GM12878 (cell line): Measurements from ENCODE around the gene TMEM127. TPM values are rescaled to one million over a fixed set of nuclear protein-coding genes. Genes with fewer than 3 reads are reported as not detected.

Source experiments
- ATAC-seq: fragments of 200-7000 bp; cut with Tn5 transposase; 3 replicates; pipeline ENCODE4 v1.9.1; 2020; ENCODE audit warnings: mild to moderate bottlenecking, moderate library complexity
- BruUV-seq: library from RNA; stranded (reverse); fragments of 400-500 nt; replicated peaks from 2 replicates; lab custom pipeline; 2021; lab: Mats Ljungman, UMichigan
- CTCF ChIA-PET: fragments of 300-600 bp; sonication (Branson Sonifier 250); formaldehyde crosslinking; extraction: SDS; loops from one replicate; lab custom pipeline; 2021; ENCODE audit warnings: inconsistent platforms; lab: Yijun Ruan, JAX
- POLR2A ChIA-PET: fragments of 350-600 bp; formaldehyde crosslinking; extraction: SDS; loops from one replicate; lab custom pipeline; 2021; ENCODE audit warnings: inconsistent platforms; lab: Charles Lee
- RAD21 ChIA-PET: fragments of 300-600 bp; sonication (Branson Sonifier 250); formaldehyde crosslinking; loops from one replicate; lab custom pipeline; 2023; ENCODE audit warnings: antibody characterized with exemption; ENCODE audit not compliant: unreplicated experiment; lab: Charles Lee
- SMC1A ChIA-PET: fragments of 300-600 bp; sonication (Branson Sonifier 250); formaldehyde crosslinking; loops from one replicate; lab custom pipeline; 2023; ENCODE audit not compliant: unreplicated experiment, uncharacterized antibody; lab: Charles Lee
- DNase-seq: peaks from one replicate; pipeline ENCODE4 v3.0.0-alpha.2; 2011; ENCODE audit warnings: low read depth, low spot score
- FAIRE-seq: peaks from 3 replicates; lab custom pipeline; 2011; peaks lifted over from hg19 to GRCh38; lab: Jason Lieb, UNC
- H2AFZ ChIP-seq: 2 replicates; pipeline ENCODE4 v1.6.0; 2011; ENCODE audit warnings: low read depth, low read length, control low read depth; ENCODE audit not compliant: control insufficient read depth
- H3K27ac ChIP-seq: 2 replicates; pipeline ENCODE4 v1.5.1; 2011; ENCODE audit warnings: control low read depth; ENCODE audit not compliant: control insufficient read depth, insufficient read depth
- H3K27me3 ChIP-seq, 2 experiments: replicated peaks in 1 of 2; 2 replicates each; pipeline versions ENCODE4 v1.6.0 to v1.6.1; 2011; ENCODE audit warnings: low read length in 1 of 2; ENCODE audit not compliant: control insufficient read depth in 2 of 2, insufficient read depth in 2 of 2
- H3K36me3 ChIP-seq, 2 experiments: 2 replicates each; pipeline ENCODE4 v1.5.1; 2011; ENCODE audit warnings: low read length in 1 of 2; ENCODE audit not compliant: control insufficient read depth in 2 of 2, insufficient read depth in 2 of 2
- H3K4me1 ChIP-seq: 2 replicates; pipeline ENCODE4 v1.6.1; 2011; ENCODE audit warnings: mild to moderate bottlenecking, low read length, moderate library complexity, mixed read lengths; ENCODE audit not compliant: control insufficient read depth, insufficient read depth
- H3K4me2 ChIP-seq: 2 replicates; pipeline ENCODE4 v1.6.0; 2011; ENCODE audit warnings: control low read depth; ENCODE audit not compliant: control insufficient read depth, insufficient read depth
- H3K4me3 ChIP-seq: fragments of 200-600 bp; sonication (generic); 2 replicates; pipeline ENCODE4 v1.5.1; 2016
- H3K79me2 ChIP-seq: 2 replicates; pipeline ENCODE4 v1.6.0; 2011; ENCODE audit warnings: low read length; ENCODE audit not compliant: control insufficient read depth, insufficient read depth
- H3K9ac ChIP-seq: 2 replicates; pipeline ENCODE4 v1.8.0; 2011; ENCODE audit warnings: low read length, control low read depth, mixed read lengths; ENCODE audit not compliant: control insufficient read depth, insufficient read depth
- H3K9me3 ChIP-seq: replicated peaks from 3 replicates; pipeline ENCODE4 v1.5.1; 2011; ENCODE audit warnings: mild to moderate bottlenecking, low read length; ENCODE audit not compliant: control insufficient read depth, insufficient read depth
- H4K20me1 ChIP-seq: 2 replicates; pipeline ENCODE4 v1.6.0; 2011; ENCODE audit not compliant: control insufficient read depth, insufficient read depth
- ATF7 ChIP-seq: fragments of 450-650 bp; IDR thresholded peaks from 2 replicates; pipeline ENCODE4 v1.6.1; 2016; ENCODE audit warnings: low read depth, mild to moderate bottlenecking
- CTCF ChIP-seq, 3 experiments: IDR thresholded peaks in 2 of 3; conservative IDR thresholded peaks in 1 of 3; 2 replicates each; pipeline ENCODE4 v1.5.1; 2011; ENCODE audit warnings: low read depth in 3 of 3, low read length in 3 of 3, mild to moderate bottlenecking in 3 of 3, control low read depth in 2 of 3, moderate library complexity in 2 of 3, inconsistent platforms in 1 of 3, mixed read lengths in 1 of 3; ENCODE audit not compliant: control insufficient read depth in 2 of 3, insufficient read depth in 1 of 3; ENCODE audit errors: extremely low read depth in 1 of 3
- EZH2 ChIP-seq: IDR thresholded peaks from 2 replicates; pipeline ENCODE4 v1.6.1; 2012; ENCODE audit warnings: low read depth, mild to moderate bottlenecking, control low read depth, inconsistent platforms, low read length, borderline replicate concordance; ENCODE audit not compliant: control insufficient read depth
- HDGF ChIP-seq: fragments of 450-650 bp; IDR thresholded peaks from 2 replicates; pipeline ENCODE4 v1.6.1; 2016; ENCODE audit warnings: antibody characterized with exemption
- HSF1 ChIP-seq: fragments of 150-350 bp; IDR thresholded peaks from 2 replicates; pipeline ENCODE4 v1.6.1; 2014; ENCODE audit warnings: mild to moderate bottlenecking, low read depth, low read length
- NFYA ChIP-seq: IDR thresholded peaks from 2 replicates; pipeline ENCODE4 v1.6.1; 2011; ENCODE audit warnings: low read depth, mild to moderate bottlenecking, low read length, improper control_type of control experiment, borderline replicate concordance
- NR2F1 ChIP-seq: fragments of 450-650 bp; conservative IDR thresholded peaks from 2 replicates; pipeline ENCODE4 v1.6.1; 2017; ENCODE audit warnings: mild to moderate bottlenecking
- SMC3 ChIP-seq: IDR thresholded peaks from 2 replicates; pipeline ENCODE4 v1.6.1; 2011; ENCODE audit warnings: low read length, improper control_type of control experiment, borderline replicate concordance
- ZBTB33 ChIP-seq: fragments of 450-650 bp; IDR thresholded peaks from 2 replicates; pipeline ENCODE4 v1.6.1; 2017; ENCODE audit warnings: mild to moderate bottlenecking
- ZNF622 ChIP-seq: fragments of 450-650 bp; IDR thresholded peaks from 2 replicates; pipeline ENCODE4 v1.6.1; 2017; ENCODE audit warnings: mild to moderate bottlenecking, inconsistent platforms
- WGBS: methylation state at CpG from one replicate; pipeline ENCODE4 v1.1.6; 2016; ENCODE audit warnings: low lambda C conversion rate; ENCODE audit not compliant: insufficient replicate concordance, insufficient coverage; ENCODE audit errors: missing lambda C conversion rate; 5-methylcytosine and 5-hydroxymethylcytosine counted together
- in situ Hi-C: fragments of 300-500 bp; cut with MboI; formaldehyde crosslinking; loops from 9 replicates; pipeline ENCODE4 v1.14.3; 2018; ENCODE audit warnings: mixed read lengths
- intact Hi-C: fragments of 100-400 bp; cut with micrococcal nuclease; formaldehyde crosslinking; loops from one replicate; pipeline ENCODE4 v1.14.2; 2022; ENCODE audit not compliant: unreplicated experiment
- polyA plus RNA-seq, 11 experiments: library from polyadenylated mRNA; depleted of rRNA in 4 of 11; unstranded in 6 of 11; stranded (reverse) in 5 of 11; fragments of >200 nt; fragmentation: Nextera tagmentation in 4 of 11; fragmentation: Illumina TruSeq in 1 of 11; extraction: Ambion mirVana in 4 of 11; extraction: Trizol in 1 of 11; gene quantifications; 1 replicate in 1 of 11; 2 replicates in 10 of 11; pipeline versions ENCODE4 v1.2.1 to v1.2.3, GENCODE V29; 2011 to 2016; ENCODE audit warnings: inconsistent platforms in 2 of 11, missing spikeins in 2 of 11, low read depth in 1 of 11
- total RNA-seq, 4 experiments: library from RNA; depleted of rRNA in 3 of 4; stranded (reverse); fragments of >200 nt in 3 of 4; fragmentation: Illumina TruSeq in 1 of 4; extraction: Trizol in 1 of 4; gene quantifications; 2 replicates each; pipeline versions ENCODE4 v1.2.1 to v1.2.3, GENCODE V29; 2013 to 2021
- TF ChIP-seq, protein P1 (sequence below): fragments of 450-650 bp; IDR thresholded peaks from 2 replicates; pipeline ENCODE4 v1.6.1; 2016; ENCODE audit warnings: mild to moderate bottlenecking
- TF ChIP-seq, protein P2 (sequence below): fragments of 450-650 bp; formaldehyde crosslinking; IDR thresholded peaks from 2 replicates; pipeline ENCODE4 v1.5.0; 2022; ENCODE audit warnings: mild to moderate bottlenecking, missing genetic modification characterization

The TMEM127 gene
- total and polyA plus RNA-seq, 10 of the 15 experiments (the other 5 are each of a cell fraction or from before 2014, with no cell fraction given), result 2.6 to 27.2 (median 17.7) TPM

- H3K27me3 ChIP-seq, result no peaks in the 10 kb centered on the region
- H3K27ac ChIP-seq, result peak overlapping the region; percentile 84
- H3K4me3 ChIP-seq, result peak overlapping the region; percentile 90
- intact Hi-C loops, result loop anchor here (2.0 kb wide), 1 partner anchor 14 kb away; no protein-coding TSS in a partner anchor
- no TSS peak for BruUV-seq
- FAIRE-seq, result no peak
- no peaks in the 10 kb centered on the region for H3K9me3 ChIP-seq
- ChIA-PET CTCF (interaction anchor here (0.6 to 2.2 kb wide), 6 partner anchors 10 to 132 kb away, joined by 3 to 6 read pairs (median 4); no protein-coding TSS in a partner anchor), SMC1A (interaction anchor here (0.6 to 4.0 kb wide), 10 partner anchors 9 to 81 kb away, joined by 3 to 29 read pairs (median 4); partner anchors contain the start of gene NCAPH), POLR2A (interaction anchor here (0.6 to 3.4 kb wide), 6 partner anchors 9 to 73 kb away, joined by 3 to 24 read pairs (median 10); partner anchors contain the start of genes ITPRIPL1 and NCAPH), RAD21 (interaction anchor here (1.0 to 2.9 kb wide), 4 partner anchors 14 to 38 kb away, joined by 5 to 30 read pairs (median 5); no protein-coding TSS in a partner anchor)
- no peaks in the 10 kb centered on the region for H4K20me1 ChIP-seq
- DNase-seq, result no peak
- H3K4me2 ChIP-seq, result peak overlapping the region; percentile 88
- H3K79me2 ChIP-seq, result peaks cover 44% of the 10 kb centered on the region
- peak overlapping the region; percentile 38; the same call in 1 of the 2 replicates for H2AFZ ChIP-seq
- WGBS, result 62% methylated on average over 3 of the region's 3 CpGs
- H3K4me1 ChIP-seq, result peaks cover 5% of the 10 kb centered on the region
- peak; percentile 5; the same call in 2 of the 3 replicates for ATAC-seq
- in situ Hi-C loops, result no loop called here
- peaks cover 3 to 15% of the 10 kb centered on the region in 2 experiments; a peak in 3 of 4 replicates for H3K36me3 ChIP-seq
- peak overlapping the region; percentile 76 for H3K9ac ChIP-seq
- TF ChIP-seq HDGF (no peak), NR2F1 (no peak), ZBTB33 (no peak), ATF7 (no peak), ZNF622 (no peak), EZH2 (no peak), SMC3 (no peak), HSF1 (no peak), NFYA (no peak), CTCF (IDR thresholded peaks at IDR 0.05 in 2 of 3, conservative IDR thresholded peaks at IDR 0.05 in 1 of 3; ENCODE audit: control insufficient read depth in 2 of 3, extremely low read depth in 1 of 3, insufficient read depth in 1 of 3, low read depth in 3 of 3, low read length in 3 of 3) (no peak)
- TF ChIP-seq, protein P1, sequence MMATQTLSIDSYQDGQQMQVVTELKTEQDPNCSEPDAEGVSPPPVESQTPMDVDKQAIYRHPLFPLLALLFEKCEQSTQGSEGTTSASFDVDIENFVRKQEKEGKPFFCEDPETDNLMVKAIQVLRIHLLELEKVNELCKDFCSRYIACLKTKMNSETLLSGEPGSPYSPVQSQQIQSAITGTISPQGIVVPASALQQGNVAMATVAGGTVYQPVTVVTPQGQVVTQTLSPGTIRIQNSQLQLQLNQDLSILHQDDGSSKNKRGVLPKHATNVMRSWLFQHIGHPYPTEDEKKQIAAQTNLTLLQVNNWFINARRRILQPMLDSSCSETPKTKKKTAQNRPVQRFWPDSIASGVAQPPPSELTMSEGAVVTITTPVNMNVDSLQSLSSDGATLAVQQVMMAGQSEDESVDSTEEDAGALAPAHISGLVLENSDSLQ, result no peak
- TF ChIP-seq, protein P2, sequence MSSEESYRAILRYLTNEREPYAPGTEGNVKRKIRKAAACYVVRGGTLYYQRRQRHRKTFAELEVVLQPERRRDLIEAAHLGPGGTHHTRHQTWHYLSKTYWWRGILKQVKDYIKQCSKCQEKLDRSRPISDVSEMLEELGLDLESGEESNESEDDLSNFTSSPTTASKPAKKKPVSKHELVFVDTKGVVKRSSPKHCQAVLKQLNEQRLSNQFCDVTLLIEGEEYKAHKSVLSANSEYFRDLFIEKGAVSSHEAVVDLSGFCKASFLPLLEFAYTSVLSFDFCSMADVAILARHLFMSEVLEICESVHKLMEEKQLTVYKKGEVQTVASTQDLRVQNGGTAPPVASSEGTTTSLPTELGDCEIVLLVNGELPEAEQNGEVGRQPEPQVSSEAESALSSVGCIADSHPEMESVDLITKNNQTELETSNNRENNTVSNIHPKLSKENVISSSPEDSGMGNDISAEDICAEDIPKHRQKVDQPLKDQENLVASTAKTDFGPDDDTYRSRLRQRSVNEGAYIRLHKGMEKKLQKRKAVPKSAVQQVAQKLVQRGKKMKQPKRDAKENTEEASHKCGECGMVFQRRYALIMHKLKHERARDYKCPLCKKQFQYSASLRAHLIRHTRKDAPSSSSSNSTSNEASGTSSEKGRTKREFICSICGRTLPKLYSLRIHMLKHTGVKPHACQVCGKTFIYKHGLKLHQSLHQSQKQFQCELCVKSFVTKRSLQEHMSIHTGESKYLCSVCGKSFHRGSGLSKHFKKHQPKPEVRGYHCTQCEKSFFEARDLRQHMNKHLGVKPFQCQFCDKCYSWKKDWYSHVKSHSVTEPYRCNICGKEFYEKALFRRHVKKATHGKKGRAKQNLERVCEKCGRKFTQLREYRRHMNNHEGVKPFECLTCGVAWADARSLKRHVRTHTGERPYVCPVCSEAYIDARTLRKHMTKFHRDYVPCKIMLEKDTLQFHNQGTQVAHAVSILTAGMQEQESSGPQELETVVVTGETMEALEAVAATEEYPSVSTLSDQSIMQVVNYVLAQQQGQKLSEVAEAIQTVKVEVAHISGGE (CRISPR knock-in tag), result no peak
Observed at GRCh38 chr2:96306370-96306769, 40.6 kb upstream of the TMEM127 start.
